MM.1S (cell line): ENCODE results near the gene F3.

ENCODE experiments used
- EZH2phosphoT487 ChIP-seq: fragments of 300-600 bp; sonication (generic); IDR thresholded peaks from 2 replicates; pipeline ENCODE4 v1.6.1; 2018; ENCODE audit warnings: antibody characterized with exemption, low read length
- TF ChIP-seq, protein P1 (sequence below): fragments of 300-600 bp; sonication (generic); IDR thresholded peaks from 2 replicates; pipeline ENCODE4 v1.5.1; 2016; ENCODE audit warnings: antibody characterized with exemption, low read length, mixed read lengths

DNA sequence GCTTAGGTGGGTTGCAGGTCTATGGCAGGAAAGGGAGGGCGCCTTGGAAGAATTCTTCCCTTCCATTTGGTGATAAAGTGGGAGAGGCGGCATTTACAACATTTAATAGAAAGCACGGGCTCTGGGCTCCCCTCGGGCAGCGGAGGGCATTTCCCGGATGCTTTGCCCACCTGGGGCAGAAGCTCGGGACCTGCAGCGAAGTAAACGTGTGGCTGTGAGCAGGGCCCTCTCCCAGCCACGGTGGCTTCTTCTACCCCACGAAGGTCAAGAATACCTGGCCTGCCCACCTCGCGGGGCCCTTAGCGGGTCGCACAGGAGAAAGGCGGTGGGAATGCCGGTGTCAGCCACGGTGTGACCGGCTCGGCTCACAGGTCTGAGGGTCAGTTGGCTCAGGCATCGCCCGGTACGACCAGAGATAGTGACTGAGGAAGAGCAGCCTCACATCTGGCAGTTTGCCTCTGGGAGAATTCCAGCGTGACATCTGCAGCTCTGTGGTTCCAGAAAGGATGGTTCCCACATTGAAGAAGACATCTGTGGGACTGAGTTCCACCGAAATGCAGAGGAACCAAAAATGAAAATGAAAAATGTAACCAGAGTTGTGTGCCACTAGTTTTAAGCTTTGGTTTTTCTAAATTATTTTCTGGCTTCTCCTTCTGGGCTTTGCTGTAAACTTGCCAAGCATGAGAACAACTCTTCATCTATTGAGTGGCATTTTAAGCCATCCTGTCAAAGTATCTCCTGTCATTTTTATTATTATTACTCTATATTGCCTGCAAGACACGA lies 720 bp upstream of the F3 start:
- TF ChIP-seq, protein P1, sequence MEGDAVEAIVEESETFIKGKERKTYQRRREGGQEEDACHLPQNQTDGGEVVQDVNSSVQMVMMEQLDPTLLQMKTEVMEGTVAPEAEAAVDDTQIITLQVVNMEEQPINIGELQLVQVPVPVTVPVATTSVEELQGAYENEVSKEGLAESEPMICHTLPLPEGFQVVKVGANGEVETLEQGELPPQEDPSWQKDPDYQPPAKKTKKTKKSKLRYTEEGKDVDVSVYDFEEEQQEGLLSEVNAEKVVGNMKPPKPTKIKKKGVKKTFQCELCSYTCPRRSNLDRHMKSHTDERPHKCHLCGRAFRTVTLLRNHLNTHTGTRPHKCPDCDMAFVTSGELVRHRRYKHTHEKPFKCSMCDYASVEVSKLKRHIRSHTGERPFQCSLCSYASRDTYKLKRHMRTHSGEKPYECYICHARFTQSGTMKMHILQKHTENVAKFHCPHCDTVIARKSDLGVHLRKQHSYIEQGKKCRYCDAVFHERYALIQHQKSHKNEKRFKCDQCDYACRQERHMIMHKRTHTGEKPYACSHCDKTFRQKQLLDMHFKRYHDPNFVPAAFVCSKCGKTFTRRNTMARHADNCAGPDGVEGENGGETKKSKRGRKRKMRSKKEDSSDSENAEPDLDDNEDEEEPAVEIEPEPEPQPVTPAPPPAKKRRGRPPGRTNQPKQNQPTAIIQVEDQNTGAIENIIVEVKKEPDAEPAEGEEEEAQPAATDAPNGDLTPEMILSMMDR: no peak
- TF ChIP-seq EZH2phosphoT487: no peak
